NCI-H748 treated with DMSO at 0.1 percent for 48 hours (cell line): ENCODE results near the gene METTL1.

Source experiments
- DNase-seq: peaks from one replicate; lab custom pipeline; 2025; lab: John Stamatoyannopoulos, UW

The METTL1 gene

DNA sequence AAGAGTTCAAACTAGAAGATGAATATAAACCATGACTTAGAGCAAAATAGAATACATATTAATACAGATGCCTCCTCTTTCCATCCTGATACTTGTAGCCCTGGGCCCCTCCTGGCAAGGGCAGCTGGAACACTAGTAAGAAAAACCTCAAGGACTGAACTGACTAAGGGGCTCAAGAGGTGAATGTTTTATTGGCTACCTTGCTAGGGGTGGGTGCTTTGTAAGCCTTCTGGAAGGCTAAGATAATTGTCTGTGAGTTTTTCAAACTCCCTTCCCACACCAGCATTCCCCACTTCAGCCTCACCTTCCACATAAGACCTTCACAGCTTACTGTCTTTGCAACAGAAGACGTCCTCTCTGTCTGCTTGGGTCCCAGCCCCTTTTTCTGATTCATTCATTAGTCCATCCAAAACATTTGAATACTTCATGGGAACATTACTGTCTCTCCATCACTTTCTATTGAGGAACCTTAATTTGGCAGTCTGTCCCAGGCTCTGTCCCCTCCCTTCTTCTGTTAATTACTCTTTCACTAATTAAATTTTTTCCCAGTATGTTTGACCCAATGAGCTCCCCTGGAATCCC is 18.1 kb downstream of the METTL1 start:
- no peak for DNase-seq

DNA sequence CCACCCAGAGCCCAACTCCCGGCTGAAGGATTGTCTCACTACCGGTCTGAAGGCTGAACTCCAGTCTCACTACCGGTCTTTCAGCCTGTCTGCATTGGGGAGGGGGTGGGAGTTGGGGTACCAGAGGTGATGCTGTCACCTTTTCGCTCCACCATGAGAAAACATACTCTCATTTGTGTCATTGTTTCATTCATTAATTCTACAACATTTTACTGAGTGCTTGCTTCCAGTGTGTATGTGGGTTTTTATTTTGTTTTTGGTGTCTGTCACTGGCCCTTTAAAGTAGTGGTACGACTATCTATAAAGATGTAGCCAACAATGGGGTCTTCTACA is 19.3 kb downstream of the METTL1 start:
- DNase-seq: no peak

DNA sequence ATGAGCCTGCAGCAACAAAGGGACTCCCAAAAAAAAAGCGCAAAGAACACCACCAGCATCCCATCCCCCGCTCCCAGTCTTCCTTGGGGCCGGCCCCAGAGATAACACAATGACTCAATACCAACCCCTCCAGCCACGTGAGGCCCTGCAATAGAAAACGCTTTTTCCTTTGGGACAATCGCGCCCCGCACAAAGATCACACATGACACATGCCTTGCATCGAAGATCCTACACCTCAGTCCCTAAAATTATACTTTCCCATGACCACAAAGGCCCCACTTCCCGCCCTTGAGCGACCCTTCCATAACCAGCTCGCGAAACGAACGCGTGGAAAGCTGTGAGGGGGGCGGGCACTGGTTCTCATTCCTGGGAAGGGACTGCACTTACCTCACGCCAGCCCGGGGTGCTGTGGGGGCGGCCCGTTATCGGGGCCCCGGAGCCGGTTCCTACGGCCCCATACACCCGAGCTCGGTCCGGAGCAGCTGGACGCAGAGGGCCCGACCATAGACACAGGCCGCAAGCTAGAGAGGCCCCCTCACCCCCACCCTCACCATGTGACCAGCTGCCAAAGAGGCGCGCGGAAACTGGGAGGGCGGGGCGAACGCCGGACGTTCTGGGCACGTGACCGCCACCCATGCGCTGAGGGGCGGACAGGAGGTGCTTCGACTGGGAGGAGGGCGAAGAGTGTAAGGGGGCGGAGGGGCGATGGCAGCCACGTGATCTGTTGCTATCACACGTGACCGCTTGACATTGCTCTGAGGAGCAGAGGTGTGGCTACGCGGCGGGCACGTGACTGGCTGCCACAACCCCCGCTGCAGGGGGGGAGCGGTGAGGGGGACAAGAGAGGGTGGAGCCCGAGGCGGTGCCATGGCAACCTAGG is 19.9 kb downstream of the METTL1 start, which contains the start of gene CDK4:
Gene CDK4 (minus strand): TSS at position 523 of the 880 bp plus-strand sequence. CDS start 593 bp downstream, outside the sequence.
- DNase-seq: peak; percentile 97

DNA sequence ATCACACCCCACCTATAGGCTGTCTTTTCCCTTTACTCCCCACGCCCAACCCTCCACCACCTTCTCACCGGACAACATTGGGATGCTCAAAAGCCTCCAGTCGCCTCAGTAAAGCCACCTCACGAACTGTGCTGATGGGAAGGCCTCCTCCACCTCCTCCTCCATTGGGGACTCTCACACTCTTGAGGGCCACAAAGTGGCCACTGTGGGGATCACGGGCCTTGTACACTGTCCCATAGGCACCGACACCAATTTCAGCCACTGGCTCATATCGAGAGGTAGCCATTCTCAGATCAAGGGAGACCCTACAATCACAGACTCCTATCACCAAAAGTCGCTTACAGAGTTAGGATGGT is 20.5 kb downstream of the METTL1 start:
- DNase-seq: no peak

DNA sequence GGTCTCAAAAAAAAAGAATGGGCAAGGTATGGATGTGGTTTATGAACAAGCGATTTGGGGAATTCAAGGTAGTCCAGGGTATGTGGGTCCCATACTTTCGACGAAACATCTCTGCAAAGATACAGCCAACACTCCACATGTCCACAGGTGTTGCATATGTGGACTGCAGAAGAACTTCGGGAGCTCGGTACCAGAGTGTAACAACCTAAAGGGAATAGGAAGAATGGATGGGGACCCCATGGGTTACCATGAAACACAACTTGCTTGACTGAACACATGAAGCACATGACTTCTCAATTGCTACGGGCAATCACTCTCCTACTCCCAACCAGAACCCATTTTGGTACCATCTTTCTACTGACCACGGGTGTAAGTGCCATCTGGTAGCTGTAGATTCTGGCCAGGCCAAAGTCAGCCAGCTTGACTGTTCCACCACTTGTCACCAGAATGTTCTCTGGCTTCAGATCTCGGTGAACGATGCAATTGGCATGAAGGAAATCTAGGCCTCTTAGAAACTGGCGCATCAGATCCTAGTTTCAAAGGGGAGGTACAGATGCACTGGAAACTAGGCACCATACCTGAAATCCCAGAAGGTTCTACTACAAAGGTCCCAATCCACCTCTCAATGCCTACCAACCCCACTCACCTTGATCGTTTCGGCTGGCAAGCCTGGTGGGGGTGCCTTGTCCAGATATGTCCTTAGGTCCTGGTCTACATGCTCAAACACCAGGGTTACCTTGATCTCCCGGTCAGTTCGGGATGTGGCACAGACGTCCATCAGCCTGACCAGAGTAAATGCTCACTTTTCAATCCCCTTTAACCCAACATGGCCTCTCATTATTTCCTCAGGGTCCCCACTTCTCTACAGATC is 21.1 kb downstream of the METTL1 start:
- DNase-seq: no peak

DNA sequence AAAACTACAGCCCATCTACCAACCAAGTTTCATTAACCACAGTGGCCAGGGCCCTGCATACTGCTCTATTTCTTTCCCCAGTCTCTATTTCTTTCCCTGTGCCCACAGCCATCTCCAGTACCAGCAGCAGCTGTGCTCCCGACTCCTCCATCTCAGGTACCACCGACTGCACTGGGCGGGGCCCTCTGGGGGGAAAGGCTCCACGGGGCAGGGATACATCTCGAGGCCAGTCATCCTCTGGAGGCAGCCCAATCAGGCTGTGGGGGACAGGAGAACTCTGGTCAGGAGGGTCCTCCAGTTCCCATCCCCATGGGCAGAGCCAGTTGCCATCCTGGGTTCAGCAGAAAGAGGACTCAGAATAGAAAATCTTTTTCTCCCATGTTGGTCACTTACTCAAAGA is 22.8 kb downstream of the METTL1 start:
- DNase-seq: no peak

DNA sequence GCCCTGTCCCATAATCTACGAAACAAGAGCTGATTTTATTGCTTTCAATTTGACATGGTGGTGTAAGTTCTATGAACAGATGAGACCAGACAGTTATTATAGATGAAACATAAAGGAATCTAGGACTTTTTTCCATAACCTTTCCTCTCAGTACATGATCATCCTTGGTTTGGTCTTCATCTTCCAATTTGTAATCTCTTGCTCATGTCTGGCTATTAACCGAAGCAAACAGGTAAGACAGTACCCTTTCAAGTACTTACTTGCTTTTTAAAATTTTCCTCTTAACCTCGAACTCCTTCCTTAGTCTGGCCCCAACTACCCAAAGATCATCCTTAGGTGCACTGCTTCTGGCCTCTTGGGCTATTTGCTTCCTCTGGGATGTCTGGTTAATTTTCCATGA is 25.9 kb downstream of the METTL1 start:
- DNase-seq: no peak

DNA sequence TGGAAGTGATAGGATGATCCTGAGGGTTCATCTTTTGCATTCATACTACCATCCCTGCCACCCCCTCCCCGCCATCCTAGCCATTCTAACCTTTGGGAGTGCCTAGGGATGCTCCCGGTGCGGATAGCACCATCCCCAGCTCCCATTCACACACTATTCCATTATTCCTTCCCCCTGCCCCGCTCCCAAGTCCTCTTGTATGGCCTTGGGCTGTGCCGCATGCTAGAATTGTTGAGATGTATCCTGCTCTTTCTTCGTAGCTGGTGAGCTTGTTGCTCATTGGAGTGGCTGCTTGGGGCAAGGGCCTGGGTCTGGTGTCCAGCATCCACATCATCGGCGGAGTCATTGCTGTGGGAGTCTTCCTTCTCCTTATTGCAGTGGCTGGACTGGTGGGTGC is 26.4 kb downstream of the METTL1 start:
- DNase-seq: no peak

DNA sequence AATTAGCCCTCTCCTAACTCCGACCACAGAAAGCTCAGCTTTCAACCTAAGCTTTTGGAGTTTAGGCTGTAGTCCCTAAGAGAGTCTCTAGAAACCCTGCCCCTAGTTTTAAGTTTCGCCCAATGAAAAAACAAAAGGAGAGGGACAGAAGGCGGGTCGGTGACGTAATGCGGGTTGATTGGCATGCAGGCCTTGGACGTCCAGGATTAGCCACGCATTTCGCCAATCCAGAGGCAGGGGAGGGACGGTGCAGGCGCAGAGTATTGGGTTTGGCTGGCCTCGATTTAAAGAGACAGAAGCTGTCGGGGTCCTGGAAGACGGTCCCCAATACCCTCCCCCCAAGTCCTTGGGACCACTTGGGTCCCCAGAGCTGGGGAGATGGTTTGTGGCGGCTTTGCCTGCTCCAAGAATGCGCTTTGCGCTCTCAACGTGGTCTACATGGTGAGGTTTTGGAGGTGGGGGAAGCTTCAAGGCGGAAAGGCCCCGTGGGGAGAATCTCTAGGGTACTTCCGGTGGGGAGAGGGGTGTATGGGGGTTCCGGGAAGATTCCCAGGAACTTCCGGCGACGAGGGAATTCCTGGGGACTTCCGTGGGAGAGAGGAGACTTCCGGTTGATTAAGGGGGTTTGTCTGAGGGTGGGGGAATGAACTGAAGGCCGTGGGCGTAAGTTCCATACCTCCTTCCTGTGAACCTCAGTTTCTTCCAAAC is 27.0 kb downstream of the METTL1 start, which contains the start of gene TSPAN31:
Gene TSPAN31 (plus strand): TSS at position 263 of the 708 bp plus-strand sequence. CDS start 116 bp downstream, at position 379.
- peak; percentile 97 for DNase-seq

DNA sequence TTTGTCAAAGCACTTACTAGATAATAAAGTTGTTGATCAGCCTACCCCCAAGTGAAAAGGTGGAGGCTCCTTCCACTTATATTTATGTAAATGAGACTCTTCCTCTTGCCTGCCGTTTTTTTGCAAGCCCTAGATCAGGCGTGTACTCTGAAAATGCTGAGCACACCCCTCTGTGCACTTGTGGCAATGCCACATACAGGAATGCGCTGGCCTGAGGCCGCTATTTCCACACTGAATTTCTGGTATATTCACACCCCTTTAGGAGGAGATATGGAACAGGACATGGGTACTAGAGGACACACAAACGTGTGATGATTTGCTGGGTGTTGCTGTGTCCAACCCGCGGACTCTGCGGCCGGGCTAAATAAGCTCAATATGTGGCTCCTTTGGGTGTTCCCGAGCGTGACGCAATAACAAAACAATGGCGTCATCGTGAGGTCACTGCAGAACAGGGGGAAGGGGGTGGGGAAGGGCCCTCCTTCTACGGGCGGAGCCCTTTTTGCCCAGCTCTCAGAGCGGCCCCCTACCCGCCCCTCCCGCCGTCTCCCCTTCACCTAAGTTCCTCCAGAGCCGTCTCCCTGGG is 27.6 kb downstream of the METTL1 start:
- peak; percentile 59 for DNase-seq

DNA sequence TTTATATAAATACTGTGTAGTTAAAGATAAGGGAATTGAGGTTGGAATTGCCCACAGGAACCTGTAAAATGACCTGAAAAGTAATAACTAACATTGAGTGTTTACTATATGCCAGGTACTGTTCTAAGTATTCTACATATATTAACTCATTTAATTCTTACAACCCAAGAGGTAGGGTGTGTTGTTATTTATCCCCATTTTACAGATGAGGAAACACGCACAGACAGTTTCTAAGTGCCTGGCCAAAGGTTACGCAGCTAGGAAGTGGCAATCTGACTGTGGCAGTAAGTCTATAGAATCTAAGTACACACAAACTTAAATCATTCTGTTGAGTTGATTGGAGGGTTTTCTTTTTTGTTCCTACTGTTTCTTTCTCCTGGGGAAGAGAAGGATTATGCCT is 28.1 kb downstream of the METTL1 start:
- no peak for DNase-seq

DNA sequence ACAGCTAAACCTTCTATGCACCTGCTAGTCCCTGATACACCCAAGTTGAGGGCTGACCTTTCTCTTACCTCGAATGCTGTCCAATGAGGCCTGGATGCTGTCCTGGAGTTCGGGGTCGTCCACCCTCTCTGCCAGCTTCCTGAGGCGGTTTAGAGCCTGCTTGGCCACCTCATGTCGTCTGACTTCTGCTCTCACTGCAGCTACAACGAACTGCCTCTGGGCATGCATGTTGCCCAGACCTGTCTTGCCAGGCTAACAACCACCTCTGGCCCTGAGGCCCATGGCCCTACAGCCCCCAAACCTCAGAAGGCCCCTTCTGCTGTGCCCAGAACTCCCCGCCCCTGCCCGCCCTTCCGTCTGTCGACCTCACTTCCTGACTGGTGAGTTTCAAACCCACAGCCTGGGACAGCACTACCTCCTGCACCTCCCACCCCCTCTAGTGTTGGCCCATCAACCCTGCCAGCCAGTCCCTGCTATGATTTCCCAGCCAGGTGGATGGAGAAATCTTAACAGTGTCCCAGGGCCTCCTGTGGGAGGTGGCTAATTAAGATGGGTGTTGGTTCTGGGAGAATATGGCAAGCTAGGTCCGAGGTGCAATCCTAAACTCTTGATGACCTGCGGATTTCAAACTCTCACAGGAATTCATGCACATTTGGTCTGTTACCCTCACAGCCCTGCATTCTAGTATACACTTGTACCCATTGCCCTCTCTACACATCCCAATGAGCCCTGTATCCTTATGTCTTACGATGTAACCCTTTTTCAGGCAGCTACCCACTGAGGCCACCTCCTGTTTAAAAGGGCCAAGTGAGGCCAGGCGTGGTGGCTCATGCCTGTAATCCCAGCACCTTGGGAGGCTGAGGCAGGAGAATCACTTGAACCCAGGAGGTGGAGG is 29.8 kb downstream of the METTL1 start:
- DNase-seq: no peak

DNA sequence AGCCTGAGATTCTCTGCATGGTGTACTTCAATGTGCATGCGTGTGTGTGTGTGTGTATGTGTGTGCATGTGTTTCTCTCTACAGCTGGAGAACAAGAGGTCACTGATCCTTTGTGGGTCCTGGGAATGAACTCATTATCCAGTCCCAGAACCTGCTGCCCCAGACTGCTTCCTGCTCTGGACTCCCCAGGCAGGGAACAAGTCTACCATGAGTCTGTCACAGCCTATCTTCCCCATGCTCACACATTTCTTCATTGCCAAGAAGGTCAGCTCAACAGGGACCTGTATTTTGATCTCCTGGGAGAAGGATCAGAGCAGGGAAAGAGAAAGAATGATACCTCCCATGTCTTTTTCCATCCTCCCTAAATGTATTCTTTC is 30.5 kb downstream of the METTL1 start:
- DNase-seq: no peak

DNA sequence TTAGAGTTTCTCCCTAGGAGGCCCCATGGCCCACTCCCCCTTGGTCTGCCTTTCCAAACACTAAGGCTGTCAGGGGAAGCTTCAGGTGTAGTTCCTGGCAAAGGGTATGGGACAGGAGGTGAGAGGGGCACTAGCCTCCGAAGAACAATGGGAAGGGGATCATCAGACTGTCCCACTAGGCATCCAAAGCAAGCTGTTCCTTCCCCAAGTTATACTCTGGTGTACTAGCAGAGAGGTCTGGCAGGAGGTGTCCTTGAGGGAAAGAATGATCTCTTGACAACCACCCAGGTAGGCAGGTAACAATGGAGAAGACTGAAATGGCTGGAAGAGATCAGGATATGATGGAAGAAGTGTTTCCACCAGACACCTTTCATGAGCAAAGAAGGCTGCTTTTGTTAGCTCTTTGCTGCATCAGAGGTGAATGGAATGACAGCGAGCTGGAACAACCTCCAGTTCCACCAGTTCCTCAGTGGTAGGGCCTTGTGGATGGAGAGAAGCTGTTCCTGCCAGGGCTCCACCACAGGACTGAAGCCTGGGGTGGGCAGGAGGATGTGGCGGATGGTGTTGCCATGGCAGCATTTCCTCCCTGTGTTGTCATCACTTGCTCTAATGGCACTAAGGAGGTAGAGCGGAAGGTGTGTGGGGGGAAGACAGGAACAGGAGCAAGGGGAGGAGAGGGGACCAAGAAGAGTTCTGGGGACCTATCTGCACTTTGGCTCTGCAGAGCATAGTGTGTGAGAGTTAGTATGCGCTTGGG is 31.1 kb downstream of the METTL1 start:
- no peak for DNase-seq

DNA sequence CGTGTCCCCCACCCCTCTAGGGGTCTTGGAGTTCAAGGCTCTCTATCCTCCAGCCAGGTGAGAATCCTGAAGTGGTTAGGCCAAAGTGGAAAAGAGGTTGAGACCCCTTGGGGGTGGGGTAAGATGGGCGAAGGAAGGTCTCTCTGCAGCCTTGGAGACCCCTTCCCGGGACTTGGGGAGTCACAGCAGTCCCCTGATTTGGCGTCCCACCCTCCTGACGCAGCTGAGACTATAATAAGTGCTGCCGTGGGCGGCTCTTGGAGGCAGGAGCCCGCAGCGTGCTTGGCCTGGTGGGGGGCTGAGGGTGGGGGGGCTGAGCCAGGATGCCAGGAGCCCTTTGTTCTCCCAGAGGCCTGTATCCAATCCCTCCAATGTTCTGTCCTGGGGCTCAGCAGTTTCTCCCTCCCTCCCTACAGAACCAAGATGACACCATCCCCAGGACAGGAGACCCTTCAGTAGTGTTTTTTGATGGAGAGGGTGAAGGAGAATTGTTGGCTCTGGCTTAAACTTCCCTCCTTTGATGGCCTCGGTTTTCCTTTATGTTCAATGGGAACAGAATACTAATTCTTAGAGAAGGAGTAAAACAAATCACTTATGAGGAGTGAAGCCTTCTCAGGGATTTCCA is 31.9 kb downstream of the METTL1 start:
- no peak for DNase-seq

DNA sequence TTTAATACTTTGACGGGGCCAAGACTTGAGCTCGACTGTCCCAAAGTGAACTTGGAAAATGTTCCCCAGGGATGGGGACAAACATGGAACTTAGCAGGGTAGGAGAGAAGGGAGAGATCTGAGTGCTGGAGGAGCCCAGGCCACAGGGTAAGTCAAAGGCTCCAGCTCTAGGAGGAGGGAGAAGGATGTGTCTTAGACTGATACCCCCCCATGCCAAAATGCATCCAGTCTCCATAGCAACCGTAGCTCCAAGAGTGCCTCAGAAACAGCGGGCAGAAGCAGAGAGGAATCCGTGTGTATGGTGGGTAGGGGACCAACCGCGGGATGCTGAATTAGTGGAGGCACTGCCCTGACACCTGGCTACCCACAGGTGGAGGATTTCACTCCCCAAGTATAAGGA is 32.5 kb downstream of the METTL1 start:
- DNase-seq: no peak

DNA sequence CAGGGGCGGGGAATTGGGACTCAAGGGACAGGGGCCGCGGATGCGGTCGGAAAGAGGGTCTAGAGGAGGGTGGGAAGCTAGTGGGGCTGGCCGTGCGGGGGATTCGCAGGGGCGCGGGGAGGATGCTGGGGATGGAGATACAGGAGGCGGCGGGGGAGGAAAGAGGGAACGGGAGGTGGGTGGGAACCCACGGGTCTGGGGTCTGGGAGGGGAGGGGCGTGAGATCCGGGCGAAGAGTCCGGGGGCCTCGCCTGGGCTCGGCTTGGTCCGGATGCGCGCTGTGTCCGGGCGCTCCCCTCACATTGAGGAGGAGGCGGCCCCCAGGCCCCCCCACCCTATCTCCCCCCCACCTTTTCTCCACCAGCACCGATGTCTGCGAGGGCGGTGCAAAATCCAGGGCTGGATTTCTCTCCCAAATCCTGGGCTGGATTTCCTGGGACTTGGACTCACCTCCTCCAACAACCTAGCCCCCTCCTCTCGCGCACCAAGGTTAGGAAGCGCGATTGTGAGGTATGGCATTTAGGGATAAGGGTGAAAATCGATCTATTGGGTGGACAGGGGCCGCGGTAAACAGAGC is 33.2 kb downstream of the METTL1 start, which contains the start of gene AGAP2:
Gene AGAP2 (minus strand): TSS at position 82 of the 577 bp plus-strand sequence. CDS start 496 bp downstream, outside the sequence.
- DNase-seq: no peak

DNA sequence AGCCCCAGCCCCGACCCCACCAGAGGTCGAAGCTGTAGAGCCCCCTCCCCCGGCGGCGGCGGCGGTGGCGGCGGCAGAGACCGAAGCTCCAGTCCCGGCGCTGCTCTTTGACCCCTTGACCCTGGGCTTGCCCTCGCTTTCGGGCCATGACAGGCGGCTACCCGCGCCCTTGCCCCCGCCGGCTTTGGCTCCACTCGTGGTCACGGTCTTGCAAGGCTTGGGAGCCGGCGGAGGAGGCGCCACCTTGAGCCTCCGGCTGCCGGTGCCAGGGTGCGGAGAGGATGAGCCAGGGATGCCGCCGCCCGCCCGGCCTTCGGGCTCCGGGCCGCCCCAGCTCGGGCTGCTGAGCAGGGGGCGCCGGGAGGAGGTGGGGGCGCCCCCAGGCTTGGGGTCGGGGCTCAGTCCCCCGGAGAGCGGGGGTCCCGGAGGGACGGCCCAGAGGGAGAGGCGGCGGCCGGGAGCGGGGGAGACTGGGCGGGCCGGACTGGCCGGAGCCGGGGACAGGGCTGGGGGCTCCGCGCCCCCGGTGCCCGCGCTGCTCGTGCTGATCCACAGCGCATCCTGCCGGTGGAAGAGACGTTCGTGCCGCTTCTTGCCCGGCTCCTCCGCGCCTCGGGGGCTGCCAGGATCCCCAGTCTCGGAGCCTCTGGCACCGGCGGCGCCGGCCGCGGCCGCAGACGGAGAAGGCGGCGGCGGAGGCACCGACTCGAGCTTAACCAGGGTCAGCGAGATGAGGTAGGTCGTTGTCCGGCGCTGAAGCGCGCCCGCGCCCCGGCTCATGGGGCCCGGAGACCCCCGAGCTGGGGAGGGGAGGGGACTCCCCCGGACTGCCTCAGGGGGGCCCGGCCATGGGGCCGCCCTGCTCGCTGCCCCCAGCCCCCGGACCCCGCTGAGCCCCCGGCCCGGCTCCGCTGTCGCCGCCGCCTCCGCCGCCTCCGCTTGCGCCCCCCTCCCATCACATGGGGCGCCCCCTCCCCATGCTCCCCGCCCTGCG is 34.1 kb downstream of the METTL1 start:
- DNase-seq: no peak
